PC-9 (cell line): ENCODE results near the gene SPATA1.

ENCODE experiments used
- EZH2 ChIP-seq: fragments of 200-600 bp; sonication (generic); IDR thresholded peaks from 2 replicates; pipeline ENCODE4 v1.8.0; 2017; ENCODE audit warnings: antibody characterized with exemption, low read depth
- TF ChIP-seq, protein P1 (sequence below): fragments of 200-600 bp; sonication (generic); conservative IDR thresholded peaks from 2 replicates; pipeline ENCODE4 v1.6.1; 2017; ENCODE audit warnings: mixed run types, antibody characterized with exemption, mild to moderate bottlenecking, moderate library complexity

DNA sequence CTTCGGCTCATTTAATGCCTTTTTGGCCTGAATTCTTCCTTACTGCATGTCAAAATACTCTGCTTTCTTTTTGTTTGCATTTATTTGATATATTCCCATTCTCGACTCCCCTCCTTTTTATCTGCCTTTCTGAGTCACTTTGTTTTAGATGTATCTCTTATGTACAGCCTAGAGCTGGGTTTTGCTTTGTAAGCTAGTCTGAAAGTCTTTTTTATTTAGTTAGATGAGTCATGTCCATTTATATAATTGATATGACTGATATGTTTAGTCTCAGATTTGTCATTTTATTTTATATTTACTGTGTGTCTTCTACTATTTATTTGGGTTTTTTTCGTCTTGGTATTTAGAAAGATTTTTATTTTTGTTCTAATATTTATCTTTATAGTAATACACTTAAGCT, 33.8 kb downstream of the SPATA1 start:
- TF ChIP-seq EZH2 = no peak
- TF ChIP-seq, protein P1, sequence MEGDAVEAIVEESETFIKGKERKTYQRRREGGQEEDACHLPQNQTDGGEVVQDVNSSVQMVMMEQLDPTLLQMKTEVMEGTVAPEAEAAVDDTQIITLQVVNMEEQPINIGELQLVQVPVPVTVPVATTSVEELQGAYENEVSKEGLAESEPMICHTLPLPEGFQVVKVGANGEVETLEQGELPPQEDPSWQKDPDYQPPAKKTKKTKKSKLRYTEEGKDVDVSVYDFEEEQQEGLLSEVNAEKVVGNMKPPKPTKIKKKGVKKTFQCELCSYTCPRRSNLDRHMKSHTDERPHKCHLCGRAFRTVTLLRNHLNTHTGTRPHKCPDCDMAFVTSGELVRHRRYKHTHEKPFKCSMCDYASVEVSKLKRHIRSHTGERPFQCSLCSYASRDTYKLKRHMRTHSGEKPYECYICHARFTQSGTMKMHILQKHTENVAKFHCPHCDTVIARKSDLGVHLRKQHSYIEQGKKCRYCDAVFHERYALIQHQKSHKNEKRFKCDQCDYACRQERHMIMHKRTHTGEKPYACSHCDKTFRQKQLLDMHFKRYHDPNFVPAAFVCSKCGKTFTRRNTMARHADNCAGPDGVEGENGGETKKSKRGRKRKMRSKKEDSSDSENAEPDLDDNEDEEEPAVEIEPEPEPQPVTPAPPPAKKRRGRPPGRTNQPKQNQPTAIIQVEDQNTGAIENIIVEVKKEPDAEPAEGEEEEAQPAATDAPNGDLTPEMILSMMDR = no peak
